Gastroesophageal sphincter (tissue), 4 donors: Measurements from ENCODE around the gene CBX8. TPM values are rescaled to one million over a fixed set of nuclear protein-coding genes. Genes with fewer than 3 reads are reported as not detected.

Experiments
- ATAC-seq: fragments of 150-250 bp; one replicate; pipeline ENCODE4 v1.9.1; 2016; ENCODE audit warnings: mild to moderate bottlenecking, moderate library complexity
- H3K27ac ChIP-seq, 4 donors: fragments of 200-600 bp; sonication (generic) in 3 of 4; 1 replicate in 3 of 4; 2 replicates in 1 of 4; pipeline ENCODE4 v1.5.1; 2016 to 2019
- H3K27me3 ChIP-seq: fragments of 200-600 bp; sonication (generic); one replicate; pipeline ENCODE4 v1.5.1; 2019
- H3K36me3 ChIP-seq, 2 donors: fragments of 200-600 bp; sonication (generic); one replicate each; pipeline ENCODE4 v1.5.1; 2019; ENCODE audit warnings: control low read depth in 1 of 2
- H3K4me1 ChIP-seq, 3 donors: fragments of 200-600 bp; sonication (generic); 1 replicate in 2 of 3; 2 replicates in 1 of 3; pipeline ENCODE4 v1.5.1; 2016 to 2019; ENCODE audit warnings: control low read depth in 2 of 3
- H3K4me3 ChIP-seq, 2 donors: fragments of 200-600 bp; sonication (generic); one replicate each; pipeline ENCODE4 v1.5.1; 2019; ENCODE audit warnings: mild to moderate bottlenecking in 1 of 2, moderate library complexity in 1 of 2
- H3K9me3 ChIP-seq, 3 donors: fragments of 200-600 bp; sonication (generic); one replicate each; pipeline ENCODE4 v1.5.1; 2017 to 2019; ENCODE audit warnings: control low read depth in 2 of 3
- CTCF ChIP-seq, 4 experiments: fragments of 200-600 bp in 2 of 4; fragments of 450-650 bp in 2 of 4; sonication (generic) in 1 of 4; IDR thresholded peaks; one replicate each; pipeline ENCODE4 v1.5.1; 2017 to 2019; ENCODE audit warnings: antibody characterized with exemption in 4 of 4, mild to moderate bottlenecking in 2 of 4, moderate library complexity in 2 of 4
- EP300 ChIP-seq: sonication (generic); formaldehyde crosslinking; IDR thresholded peaks from one replicate; pipeline ENCODE4 v1.6.1; 2017; ENCODE audit warnings: antibody characterized with exemption, mild to moderate bottlenecking
- POLR2A ChIP-seq, 2 donors: fragments of 450-650 bp; IDR thresholded peaks; one replicate each; pipeline ENCODE4 v1.6.1; 2017; ENCODE audit warnings: antibody characterized with exemption in 2 of 2, mild to moderate bottlenecking in 2 of 2, moderate library complexity in 1 of 2
- POLR2AphosphoS5 ChIP-seq: sonication (generic); formaldehyde crosslinking; IDR thresholded peaks from one replicate; pipeline ENCODE4 v1.6.1; 2017; ENCODE audit warnings: antibody characterized with exemption
- WGBS, 2 donors: methylation state at CpG; one replicate each; pipeline ENCODE4 v1.1.5; 2018; ENCODE audit warnings: low coverage in 1 of 2; 5-methylcytosine and 5-hydroxymethylcytosine counted together
- total RNA-seq, 4 donors: library from RNA; depleted of rRNA; stranded (reverse); fragments of >200 nt; gene quantifications; one replicate each; pipeline ENCODE4 v1.1.0, GENCODE V29; 2016

CBX8 gene
- total RNA-seq, 4 donors from 2014 or later = 0.40 to 10.6 (median 3.9) TPM

GRCh38 chr17:79840989-79841286 is 44.1 kb upstream of the CBX8 start:
- Histone ChIP-seq H3K9me3 (peaks cover 0 to 16% (median 0%) of the 10 kb centered on the region in 3 donors), H3K4me1 (peaks cover 0 to 84% (median 55%) of the 10 kb centered on the region in 3 donors), H3K36me3 (no peaks in the 10 kb centered on the region), H3K4me3 (no peak overlapping the region), H3K27ac (no peak overlapping the region), H3K27me3 (peaks cover 64% of the 10 kb centered on the region)
- no peak for TF ChIP-seq POLR2A (IDR thresholded peaks at IDR 0.05)
- no peak for TF ChIP-seq POLR2AphosphoS5
- no peak for TF ChIP-seq EP300
- no peak for TF ChIP-seq CTCF (IDR thresholded peaks at IDR 0.05)
- 6 to 20% methylated on average over 1 to 3 of the region's 19 CpGs for WGBS, 2 donors
- ATAC-seq = no peak

GRCh38 chr17:79840269-79840988 is 43.6 kb upstream of the CBX8 start:
- no peak for ATAC-seq
- 0 to 4% methylated on average over 8 to 17 of the region's 74 CpGs for WGBS, 2 donors
- peaks cover 59% of the 10 kb centered on the region for H3K27me3 ChIP-seq
- peaks cover 0 to 16% (median 0%) of the 10 kb centered on the region in 3 donors for H3K9me3 ChIP-seq
- peak overlapping the region in 1 of 2 donors; percentile 84 for H3K4me3 ChIP-seq
- peak overlapping the region in 2 of 4 donors; percentile 98 for H3K27ac ChIP-seq
- peaks cover 0 to 2% of the 10 kb centered on the region in 2 donors for H3K36me3 ChIP-seq
- H3K4me1 ChIP-seq = peaks cover 0 to 89% (median 55%) of the 10 kb centered on the region in 3 donors
- TF ChIP-seq POLR2A (IDR thresholded peaks at IDR 0.05) (no peak), CTCF (IDR thresholded peaks at IDR 0.05) (peak in 2 of 4 experiments; percentile 34 to 42)

GRCh38 chr17:79839356-79840268 is 42.7 kb upstream of the CBX8 start, which contains the start of gene CBX4:
CBX4 (minus strand) TSS chr17:79839440; CDS start chr17:79839251, 189 bp downstream.
- Histone ChIP-seq H3K27me3 (peaks cover 51% of the 10 kb centered on the region), H3K36me3 (peaks cover 0 to 10% of the 10 kb centered on the region in 2 donors), H3K4me3 (peak within 1 kb of the TSS; percentile 72 to 84), H3K27ac (peak within 1 kb of the TSS; percentile 90 to 99 (median 98)), H3K9me3 (peaks cover 0 to 16% (median 0%) of the 10 kb centered on the region in 3 donors), H3K4me1 (peaks cover 0 to 84% (median 50%) of the 10 kb centered on the region in 3 donors)
- WGBS, 2 donors = 0% methylated on average over 17 to 18 of the region's 103 CpGs
- TF ChIP-seq POLR2A (IDR thresholded peaks at IDR 0.05) (peak; percentile 74 to 85), CTCF (IDR thresholded peaks at IDR 0.05) (peak in 3 of 4 experiments; percentile 61 to 76 (median 75)), POLR2AphosphoS5 (peak; percentile 85), EP300 (no peak)
- ATAC-seq = peak; percentile 87

- 0 to 2% methylated on average over 3 to 10 of the region's 67 CpGs for WGBS, 2 donors
- Histone ChIP-seq H3K4me3 (peak overlapping the region; percentile 72 to 84), H3K4me1 (peaks cover 0 to 76% (median 42%) of the 10 kb centered on the region in 3 donors), H3K27me3 (peaks cover 42% of the 10 kb centered on the region), H3K36me3 (peaks cover 0 to 19% of the 10 kb centered on the region in 2 donors), H3K9me3 (peaks cover 0 to 16% (median 0%) of the 10 kb centered on the region in 3 donors), H3K27ac (peak overlapping the region; percentile 90 to 99 (median 98))
- TF ChIP-seq CTCF (IDR thresholded peaks at IDR 0.05) (peak in 1 of 4 experiments; percentile 19), POLR2AphosphoS5 (peak; percentile 6), POLR2A (IDR thresholded peaks at IDR 0.05) (no peak)
- ATAC-seq = peak; percentile 13
Measured at GRCh38 chr17:79838522-79839274, 41.8 kb upstream of the CBX8 start.
